Measurements from ENCODE around the gene ACTR8.
"Not testable (repeated sequence)": the region's sequence is repeated elsewhere in the genome, so short reads cannot be mapped to it uniquely, and the experiment has no call there.

ACTR8 gene

GRCh38 chr3:53881691-53882593 lies at the start of gene ACTR8:
Gene ACTR8, minus strand, starts transcription at chr3:53882152. Its CDS starts 51 bp downstream, at chr3:53882101.
- no peak for FAIRE-seq

- FAIRE-seq, result not testable (repeated sequence)
Measured at GRCh38 chr3:53927208-53927872, 45.4 kb upstream of the ACTR8 start.

GRCh38 chr3:53921296-53921695 lies 39.3 kb upstream of the ACTR8 start:
- FAIRE-seq, result no peak

GRCh38 chr3:53919741-53920140 lies 37.8 kb upstream of the ACTR8 start:
- FAIRE-seq, result no peak

- no peak for FAIRE-seq
Measured at GRCh38 chr3:53913401-53913800, 31.4 kb upstream of the ACTR8 start.

- FAIRE-seq, result no peak
Measured at GRCh38 chr3:53902711-53903110, 20.8 kb upstream of the ACTR8 start.

GRCh38 chr3:53902067-53902466 lies 20.1 kb upstream of the ACTR8 start:
- FAIRE-seq, result no peak

- FAIRE-seq, result no peak
Measured at GRCh38 chr3:53900666-53901331, 18.8 kb upstream of the ACTR8 start.

GRCh38 chr3:53899750-53900149 lies 17.8 kb upstream of the ACTR8 start:
- FAIRE-seq, result no peak

- no peak for FAIRE-seq
Measured at GRCh38 chr3:53892286-53892637, 10.3 kb upstream of the ACTR8 start.

GRCh38 chr3:53891497-53892285 lies 9.7 kb upstream of the ACTR8 start, which contains the start of gene SELENOK:
Gene SELENOK, minus strand, starts transcription at chr3:53891859.
- FAIRE-seq, result peak; percentile 98

GRCh38 chr3:53890726-53891475 lies 8.9 kb upstream of the ACTR8 start:
- no peak for FAIRE-seq

DNA sequence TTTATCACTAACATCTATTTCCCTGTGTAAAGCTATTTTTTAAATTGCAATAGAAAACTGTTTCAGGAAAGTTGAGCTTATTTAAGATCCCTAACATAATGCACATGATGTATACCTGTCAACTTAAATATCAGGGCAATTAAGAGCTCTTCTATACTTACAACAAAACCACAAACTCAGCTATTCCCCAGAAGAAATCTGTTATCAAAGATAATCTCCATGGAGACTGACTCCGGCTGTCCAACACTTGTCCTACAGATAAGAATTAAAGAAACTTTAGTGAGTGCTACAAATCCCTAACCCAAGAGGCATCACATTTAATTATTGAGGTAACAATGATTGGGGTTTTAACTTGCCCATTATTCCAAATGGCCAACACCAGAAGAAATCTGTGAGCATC lies 6.3 kb upstream of the ACTR8 start:
- no peak for FAIRE-seq

DNA sequence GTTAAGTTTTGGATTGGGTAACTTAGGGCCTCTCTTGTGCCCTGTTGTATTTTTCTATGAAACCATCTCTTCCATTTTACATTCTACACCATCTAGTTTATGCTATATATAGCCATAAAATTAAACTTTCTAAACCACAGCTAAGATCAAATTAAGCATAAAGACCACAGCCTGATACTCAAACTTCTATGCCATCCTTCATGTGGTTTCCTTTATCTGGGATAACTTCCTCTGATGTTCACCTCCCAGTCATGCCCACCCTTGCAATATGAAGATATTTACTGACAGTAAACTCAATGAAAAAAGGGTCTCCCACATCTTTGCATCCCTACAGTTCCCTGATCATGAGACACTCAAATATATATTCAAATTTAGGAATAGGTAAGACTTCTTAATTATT lies 5.5 kb upstream of the ACTR8 start:
- FAIRE-seq, result no peak

- FAIRE-seq, result no peak
Measured at GRCh38 chr3:53885239-53885638, 3.3 kb upstream of the ACTR8 start.

DNA sequence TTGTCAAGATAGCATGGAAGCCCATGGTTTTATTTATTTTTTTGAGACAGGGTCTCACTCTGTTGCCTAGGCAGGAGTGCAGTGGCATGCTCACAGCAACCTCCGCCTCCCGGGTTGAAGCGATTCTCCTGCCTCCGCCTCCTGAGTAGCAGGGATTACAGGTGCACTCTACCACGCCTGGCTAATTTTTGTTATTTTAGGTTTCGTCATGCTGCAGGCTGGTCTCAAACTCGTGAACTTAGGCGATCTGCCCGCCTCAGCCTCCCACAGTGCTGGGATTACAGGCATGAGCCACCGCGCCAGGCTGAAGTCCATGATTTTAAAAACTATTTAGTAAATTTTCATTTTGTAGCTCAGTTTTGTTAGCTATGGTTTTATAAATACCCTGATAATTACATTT lies 2.7 kb upstream of the ACTR8 start:
- no peak for FAIRE-seq

GRCh38 chr3:53883008-53883407 lies 1.1 kb upstream of the ACTR8 start:
- FAIRE-seq, result no peak

DNA sequence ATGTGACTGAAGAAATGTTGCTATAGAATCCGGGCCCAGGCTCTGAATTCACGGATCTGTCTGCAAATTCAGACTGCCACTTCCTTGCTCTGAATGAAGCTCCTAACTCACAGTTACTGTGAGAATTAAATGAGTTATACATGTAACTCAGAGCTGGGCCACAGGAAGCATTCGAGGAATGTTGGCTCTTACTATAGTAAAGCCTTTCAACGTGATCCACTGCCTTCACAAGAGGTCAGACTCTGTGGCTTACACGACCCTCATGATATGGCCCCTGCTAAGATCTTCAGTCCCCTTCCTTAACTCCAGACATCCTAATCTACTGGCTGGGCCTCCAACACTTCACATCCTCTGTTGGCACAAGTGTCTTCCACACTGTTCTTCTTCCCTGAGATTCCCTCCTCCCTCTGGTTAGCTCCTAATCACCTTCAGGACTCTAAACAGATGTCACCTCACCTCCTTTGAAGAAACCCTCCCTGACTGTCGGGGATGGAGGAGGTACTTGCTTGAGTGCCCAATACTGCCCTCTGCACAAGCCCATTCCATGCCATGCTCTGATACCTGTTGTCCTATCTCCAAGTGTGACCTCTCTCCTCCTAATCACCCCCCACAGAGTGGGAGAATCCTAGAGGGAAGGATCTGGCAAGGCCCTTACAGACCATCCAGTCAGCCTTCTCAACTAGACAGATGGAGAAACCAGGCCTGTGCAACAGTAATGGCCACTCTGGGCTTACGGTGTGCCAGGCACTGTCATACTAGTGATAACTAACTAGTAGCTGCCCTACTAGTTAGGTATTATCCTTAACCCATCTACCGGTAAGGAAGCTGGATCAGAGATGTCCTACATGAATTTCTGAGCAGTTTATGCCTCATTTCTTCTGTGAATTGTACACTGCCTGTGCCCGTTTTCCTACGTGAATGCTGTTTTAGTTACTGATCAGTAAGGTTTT lies 1.3 kb downstream of the ACTR8 start:
- no peak for FAIRE-seq

- no peak for FAIRE-seq
Measured at GRCh38 chr3:53865732-53866499, 16.0 kb downstream of the ACTR8 start.

GRCh38 chr3:53863145-53863544 lies 18.8 kb downstream of the ACTR8 start:
- FAIRE-seq, result no peak

Data from TTC549 (cell line).